ENCODE data around the gene C6orf136.

DNA sequence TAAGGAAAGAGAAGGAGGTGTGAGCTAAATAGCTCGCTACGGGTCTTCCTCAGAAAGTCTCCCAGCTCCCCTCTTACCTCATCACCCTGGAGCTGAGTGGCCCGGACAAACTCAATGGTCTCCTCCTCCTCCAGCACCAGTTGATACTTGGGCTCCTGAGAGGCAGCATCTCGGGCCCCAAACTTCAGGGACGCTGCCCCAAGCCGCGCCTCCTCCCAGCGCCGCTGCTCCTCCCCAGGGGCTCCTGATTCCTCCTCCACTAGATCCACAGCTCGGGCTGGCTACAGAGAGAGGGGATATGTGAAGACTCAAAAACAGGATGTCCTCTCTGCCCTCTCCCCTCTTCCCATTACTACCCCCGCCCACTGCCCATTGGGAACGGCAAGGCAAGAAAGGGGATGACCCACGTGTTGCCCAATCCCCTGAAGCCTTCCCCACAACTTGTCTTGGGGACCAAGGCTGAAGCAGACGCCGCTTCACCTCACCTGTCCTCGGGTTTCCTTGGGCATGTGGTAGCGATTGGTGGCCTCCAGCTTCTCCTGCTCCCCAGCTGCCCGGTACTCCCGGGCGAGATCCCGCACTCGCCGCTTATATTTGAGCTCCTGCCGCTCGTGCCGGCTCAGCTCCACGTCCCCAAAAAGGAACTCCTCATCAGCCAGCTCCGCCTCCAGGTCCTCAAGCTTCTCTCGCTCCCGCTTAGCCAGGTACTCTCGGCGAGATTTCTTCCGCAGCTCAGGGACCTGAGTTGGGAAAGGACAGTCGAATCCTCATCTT lies 18.2 kb downstream of the C6orf136 start:
- TF ChIP-seq, protein P1, sequence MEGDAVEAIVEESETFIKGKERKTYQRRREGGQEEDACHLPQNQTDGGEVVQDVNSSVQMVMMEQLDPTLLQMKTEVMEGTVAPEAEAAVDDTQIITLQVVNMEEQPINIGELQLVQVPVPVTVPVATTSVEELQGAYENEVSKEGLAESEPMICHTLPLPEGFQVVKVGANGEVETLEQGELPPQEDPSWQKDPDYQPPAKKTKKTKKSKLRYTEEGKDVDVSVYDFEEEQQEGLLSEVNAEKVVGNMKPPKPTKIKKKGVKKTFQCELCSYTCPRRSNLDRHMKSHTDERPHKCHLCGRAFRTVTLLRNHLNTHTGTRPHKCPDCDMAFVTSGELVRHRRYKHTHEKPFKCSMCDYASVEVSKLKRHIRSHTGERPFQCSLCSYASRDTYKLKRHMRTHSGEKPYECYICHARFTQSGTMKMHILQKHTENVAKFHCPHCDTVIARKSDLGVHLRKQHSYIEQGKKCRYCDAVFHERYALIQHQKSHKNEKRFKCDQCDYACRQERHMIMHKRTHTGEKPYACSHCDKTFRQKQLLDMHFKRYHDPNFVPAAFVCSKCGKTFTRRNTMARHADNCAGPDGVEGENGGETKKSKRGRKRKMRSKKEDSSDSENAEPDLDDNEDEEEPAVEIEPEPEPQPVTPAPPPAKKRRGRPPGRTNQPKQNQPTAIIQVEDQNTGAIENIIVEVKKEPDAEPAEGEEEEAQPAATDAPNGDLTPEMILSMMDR (IDR thresholded peaks at IDR 0.05), result no peak
- no peak for TF ChIP-seq SIN3A (IDR thresholded peaks at IDR 0.05; ENCODE audit: borderline replicate concordance, insufficient read depth, low read depth, low read length)
- no peak for TF ChIP-seq POLR2AphosphoS5 (IDR thresholded peaks at IDR 0.05; ENCODE audit: low read depth, low read length)
- TF ChIP-seq, protein P2, sequence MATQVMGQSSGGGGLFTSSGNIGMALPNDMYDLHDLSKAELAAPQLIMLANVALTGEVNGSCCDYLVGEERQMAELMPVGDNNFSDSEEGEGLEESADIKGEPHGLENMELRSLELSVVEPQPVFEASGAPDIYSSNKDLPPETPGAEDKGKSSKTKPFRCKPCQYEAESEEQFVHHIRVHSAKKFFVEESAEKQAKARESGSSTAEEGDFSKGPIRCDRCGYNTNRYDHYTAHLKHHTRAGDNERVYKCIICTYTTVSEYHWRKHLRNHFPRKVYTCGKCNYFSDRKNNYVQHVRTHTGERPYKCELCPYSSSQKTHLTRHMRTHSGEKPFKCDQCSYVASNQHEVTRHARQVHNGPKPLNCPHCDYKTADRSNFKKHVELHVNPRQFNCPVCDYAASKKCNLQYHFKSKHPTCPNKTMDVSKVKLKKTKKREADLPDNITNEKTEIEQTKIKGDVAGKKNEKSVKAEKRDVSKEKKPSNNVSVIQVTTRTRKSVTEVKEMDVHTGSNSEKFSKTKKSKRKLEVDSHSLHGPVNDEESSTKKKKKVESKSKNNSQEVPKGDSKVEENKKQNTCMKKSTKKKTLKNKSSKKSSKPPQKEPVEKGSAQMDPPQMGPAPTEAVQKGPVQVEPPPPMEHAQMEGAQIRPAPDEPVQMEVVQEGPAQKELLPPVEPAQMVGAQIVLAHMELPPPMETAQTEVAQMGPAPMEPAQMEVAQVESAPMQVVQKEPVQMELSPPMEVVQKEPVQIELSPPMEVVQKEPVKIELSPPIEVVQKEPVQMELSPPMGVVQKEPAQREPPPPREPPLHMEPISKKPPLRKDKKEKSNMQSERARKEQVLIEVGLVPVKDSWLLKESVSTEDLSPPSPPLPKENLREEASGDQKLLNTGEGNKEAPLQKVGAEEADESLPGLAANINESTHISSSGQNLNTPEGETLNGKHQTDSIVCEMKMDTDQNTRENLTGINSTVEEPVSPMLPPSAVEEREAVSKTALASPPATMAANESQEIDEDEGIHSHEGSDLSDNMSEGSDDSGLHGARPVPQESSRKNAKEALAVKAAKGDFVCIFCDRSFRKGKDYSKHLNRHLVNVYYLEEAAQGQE (IDR thresholded peaks at IDR 0.05; ENCODE audit: insufficient read depth in 1 of 2, low read depth in 2 of 2, low read length in 1 of 2), result no peak
- TF ChIP-seq TCF7L2 (IDR thresholded peaks at IDR 0.05; ENCODE audit: low read depth, low read length), result no peak
